Stimulated activated CD4-positive, alpha-beta T cell treated with anti-CD3 and anti-CD28 coated beads, Interleukin-2, amount 100 ng/mL, for 48 hours (primary cell): Measurements from ENCODE around the gene SHROOM3.

Experiments
- DNase-seq, 2 donors: peaks; one replicate each; pipeline ENCODE4 v3.0.0-alpha.2; 2020

SHROOM3 gene

DNA sequence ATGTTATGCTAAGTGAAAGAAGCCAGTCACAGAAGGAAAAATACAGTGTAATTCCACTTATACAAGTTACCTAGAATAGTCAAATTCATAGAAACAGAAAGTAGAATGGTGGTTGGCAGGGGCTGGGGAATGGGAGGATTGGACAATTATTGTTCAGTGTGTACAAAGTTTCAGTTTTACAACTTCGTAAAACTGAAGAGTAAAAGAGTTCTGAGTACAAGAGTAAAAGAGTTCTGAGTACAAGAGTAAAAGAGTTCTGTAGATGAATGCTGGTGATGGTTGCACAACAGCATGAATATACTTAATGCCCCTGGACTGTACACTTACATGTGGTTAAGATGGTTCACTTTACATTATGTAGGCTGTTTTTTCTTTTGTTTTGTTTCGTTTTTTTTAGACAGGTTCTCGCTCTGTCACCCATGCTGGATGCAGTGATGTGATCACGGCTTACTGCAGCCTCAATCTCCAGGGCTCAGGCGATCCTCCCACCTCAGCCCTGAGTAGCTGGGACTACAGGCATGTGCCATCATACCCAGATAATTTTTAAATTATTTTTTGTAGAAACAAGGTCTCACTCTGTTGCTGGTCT lies 232.0 kb downstream of the SHROOM3 start:
- no peak for DNase-seq

- DNase-seq, result no peak
Measured at GRCh38 chr4:76670631-76671030, 235.6 kb downstream of the SHROOM3 start.

DNA sequence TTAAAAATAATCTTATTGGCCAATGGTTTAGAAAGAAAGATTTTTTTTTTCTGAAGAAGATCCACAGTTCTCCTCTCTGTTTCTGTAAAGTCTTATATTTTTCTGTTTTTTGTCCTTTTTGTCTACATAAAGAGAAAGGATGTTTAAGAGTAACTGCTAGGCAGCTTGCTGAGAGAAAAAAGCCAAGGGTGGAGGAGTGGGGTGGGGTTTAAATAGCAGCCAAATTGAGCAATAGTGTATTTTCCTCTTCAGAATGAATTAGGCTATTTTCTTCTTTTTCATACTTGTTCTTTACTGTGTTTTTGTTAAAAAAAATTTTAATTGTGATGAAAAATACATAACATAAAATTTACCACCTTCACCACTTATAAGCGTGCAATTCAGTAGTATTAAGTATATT lies 238.3 kb downstream of the SHROOM3 start:
- DNase-seq, result no peak

DNA sequence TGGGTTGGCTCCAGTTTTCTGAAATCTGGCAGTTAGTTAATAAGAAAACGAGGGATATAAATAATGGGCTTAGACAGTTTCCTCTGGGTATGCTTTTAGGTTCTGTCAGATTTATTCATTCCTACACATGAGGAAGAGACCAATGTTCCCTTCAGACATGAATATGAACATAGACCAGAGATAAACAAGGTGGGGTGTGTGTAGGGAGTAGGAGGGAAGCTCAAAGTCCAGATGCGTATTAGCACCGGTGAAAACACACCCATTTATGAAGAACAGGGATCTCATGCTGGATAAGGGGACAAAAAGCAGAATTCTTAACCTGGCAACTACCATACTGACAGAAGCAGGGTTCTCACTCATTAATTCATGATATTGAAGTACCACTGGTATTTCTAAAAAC lies 240.0 kb downstream of the SHROOM3 start:
- no peak for DNase-seq

GRCh38 chr4:76677571-76678326 lies 242.7 kb downstream of the SHROOM3 start:
- DNase-seq, result no peak

GRCh38 chr4:76679691-76680090 lies 244.7 kb downstream of the SHROOM3 start:
- no peak for DNase-seq

- no peak for DNase-seq
Measured at GRCh38 chr4:76680952-76681351, 245.9 kb downstream of the SHROOM3 start.

DNA sequence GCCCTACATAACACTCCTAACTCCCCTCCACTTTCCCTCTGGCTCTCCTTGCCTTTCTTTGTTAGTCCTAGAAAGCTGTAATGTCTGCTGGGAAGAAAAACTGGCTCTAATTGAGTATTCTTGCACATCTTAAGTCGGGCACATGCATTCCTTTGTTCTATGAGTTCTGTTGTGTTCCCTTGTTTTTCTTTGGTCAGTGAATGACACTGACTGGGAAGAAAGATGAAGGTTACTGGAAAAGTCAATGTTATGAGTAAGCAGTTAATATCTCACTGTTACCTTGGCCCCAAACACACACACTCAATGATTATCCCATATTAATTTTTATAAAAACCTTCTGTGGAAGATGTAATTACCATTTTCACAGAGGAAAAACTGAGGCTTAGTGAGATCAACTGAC lies 247.0 kb downstream of the SHROOM3 start:
- no peak for DNase-seq

DNA sequence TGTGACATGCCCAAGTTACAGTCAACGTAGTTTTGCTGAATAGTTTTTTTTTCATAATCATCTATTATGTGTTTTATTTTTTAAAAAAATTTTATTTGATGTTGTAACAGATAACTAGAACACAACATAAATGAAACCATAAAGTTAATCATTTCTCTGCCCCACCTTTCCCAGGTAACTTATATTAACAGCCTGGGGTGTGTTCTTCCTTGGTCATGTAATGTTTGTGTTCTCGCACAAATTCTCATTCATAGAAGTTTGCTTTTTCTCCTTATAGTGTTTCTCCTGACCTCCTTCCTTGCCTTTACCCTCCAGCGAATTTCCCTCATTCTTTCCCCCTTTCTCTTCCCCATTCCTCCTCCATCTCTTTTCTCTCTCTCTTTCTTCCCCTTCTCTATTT lies 248.1 kb downstream of the SHROOM3 start:
- no peak for DNase-seq

DNA sequence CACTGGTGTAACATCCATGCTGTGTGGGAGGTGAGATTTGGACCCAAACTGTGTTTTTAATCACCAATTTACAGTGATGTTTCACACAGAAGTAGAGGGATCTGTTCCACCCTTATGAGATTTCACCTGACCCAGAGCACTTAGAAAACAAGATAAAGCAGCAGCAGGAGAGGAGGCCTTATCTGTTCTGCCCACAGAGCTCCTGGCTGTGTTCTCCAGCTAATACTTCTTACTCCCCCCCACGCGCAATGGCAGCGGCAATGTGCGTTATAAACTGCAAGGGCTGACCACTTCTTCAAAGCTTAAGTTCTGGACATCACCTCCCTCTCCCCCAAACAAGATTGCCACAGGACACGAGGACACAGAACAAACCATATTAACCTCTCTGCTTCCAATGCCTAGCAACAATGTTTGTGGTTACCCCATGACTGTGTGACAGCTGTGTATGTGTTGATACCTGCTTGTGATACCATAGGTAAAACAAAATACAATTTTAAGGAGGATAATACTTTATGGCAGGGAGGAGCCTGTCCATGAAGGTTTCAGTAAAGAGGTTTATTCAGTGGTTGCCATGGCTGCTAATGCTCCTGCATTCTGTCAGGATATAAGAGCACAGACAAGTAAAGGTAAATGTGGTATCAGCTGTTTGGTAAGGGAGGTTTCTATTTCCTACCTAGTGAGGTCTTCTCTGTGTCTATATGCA lies 252.9 kb downstream of the SHROOM3 start:
- DNase-seq, result no peak

DNA sequence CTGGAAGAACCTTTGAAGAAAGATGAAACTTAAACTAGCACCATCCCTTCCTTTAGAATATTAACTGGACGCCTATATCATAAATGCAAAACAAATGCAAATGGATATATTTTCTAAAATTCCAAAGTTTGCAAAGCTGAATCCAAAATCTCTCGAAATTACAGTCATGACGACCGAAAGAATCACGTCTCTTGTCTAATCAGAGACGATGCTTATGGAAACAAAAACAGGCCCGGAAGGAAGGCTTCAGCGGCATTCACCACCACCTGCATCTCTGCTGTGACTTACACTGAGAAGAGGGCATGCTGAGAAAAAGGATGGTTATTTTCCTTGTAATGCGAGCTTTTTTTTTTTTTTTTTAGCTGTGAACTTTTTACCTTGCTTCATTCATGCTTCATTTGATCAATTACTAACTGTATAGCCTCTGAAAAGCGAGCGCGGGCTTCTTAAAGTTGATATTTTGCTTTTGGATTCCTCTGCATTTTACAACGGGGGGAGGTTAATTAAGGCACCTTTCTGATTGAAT lies 253.7 kb downstream of the SHROOM3 start:
- no peak for DNase-seq

DNA sequence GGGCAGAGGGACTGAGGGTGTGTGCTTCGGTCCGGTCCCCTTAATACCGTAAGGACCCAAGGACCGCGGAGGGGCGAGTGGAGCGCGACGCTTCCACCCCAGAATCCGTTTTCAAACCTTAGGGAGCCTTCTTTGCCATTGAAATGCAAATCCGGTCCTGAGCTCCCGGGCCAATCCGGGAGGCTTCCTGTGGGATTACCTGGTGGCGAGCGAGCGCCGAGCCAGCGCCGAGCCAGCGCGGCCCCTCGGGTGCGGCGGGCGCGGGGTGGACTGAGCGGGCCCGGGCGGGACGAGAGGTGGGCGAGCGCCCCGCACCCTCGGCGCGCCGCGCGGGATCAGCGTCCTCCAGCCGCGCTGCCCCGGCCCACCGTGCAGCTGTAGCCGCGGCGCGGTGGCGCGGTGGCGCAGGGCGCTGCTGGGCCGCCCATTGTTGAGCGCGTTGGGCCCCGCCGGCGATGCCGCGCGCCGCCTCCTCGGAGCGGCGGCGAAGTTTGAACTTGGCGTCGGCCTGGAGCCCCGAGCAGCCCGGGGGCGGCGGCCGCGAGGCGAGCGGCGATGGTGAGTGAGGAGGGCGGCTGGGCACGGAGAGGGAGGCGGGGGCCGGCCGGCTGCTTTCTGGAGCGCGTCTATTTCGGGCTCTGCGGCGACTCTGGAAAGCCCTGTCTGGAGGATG lies 254.3 kb downstream of the SHROOM3 start:
- DNase-seq, result peak; percentile 7 to 16

- no peak for DNase-seq
Measured at GRCh38 chr4:76690011-76690905, 255.2 kb downstream of the SHROOM3 start.

DNA sequence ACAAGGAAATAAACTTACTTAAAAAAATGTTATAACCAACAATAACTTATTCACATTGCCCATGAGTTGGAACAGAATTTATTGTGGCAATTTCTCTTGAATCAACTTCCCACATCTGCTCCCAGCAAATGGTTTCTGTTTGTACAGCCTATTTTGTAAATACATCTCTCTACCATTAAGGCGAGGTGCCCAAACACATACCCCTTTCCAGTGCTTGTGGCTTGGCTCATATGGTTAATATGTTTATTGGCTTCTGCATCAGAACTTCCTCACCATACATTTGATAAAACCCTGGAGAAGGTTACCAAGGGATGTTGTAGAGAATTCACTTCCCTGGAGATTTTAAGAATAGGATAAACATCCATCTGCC lies 255.9 kb downstream of the SHROOM3 start:
- DNase-seq, result no peak

DNA sequence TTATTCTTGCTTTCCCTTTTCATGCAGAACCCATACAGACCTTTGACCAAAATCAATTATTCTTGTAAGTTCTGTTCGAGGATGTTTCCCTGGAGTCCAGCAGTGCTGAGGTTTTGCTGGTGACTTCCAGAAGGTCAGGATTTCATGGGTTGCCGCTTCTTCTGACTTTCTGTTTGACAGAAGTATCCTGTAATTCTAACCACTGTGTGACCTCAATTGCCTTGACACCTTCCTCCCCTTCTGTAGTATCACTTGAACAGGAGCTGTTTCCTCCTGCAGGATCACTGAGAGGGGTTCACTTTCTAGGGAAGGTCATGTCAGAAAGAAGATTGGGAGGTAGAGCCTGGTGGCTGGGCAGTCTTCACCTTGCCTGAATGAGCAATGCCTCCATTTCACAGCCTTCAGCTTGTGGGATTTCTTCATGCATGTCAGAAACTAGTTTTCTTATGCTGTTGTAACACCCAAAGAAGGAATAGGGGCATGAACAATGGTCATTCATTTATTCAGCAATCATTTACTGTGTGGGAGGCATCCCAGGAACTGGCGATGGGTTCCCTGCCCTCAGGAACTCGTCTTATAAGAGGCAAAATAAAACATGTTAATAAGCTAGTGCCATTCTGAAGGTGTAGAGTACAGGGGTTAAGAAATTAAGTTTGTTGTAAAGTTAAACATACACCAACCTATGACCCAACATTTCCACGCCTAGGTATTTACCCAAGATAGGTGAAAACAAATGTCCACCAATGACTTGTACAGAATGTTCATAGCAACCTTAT lies 257.0 kb downstream of the SHROOM3 start:
- no peak for DNase-seq

DNA sequence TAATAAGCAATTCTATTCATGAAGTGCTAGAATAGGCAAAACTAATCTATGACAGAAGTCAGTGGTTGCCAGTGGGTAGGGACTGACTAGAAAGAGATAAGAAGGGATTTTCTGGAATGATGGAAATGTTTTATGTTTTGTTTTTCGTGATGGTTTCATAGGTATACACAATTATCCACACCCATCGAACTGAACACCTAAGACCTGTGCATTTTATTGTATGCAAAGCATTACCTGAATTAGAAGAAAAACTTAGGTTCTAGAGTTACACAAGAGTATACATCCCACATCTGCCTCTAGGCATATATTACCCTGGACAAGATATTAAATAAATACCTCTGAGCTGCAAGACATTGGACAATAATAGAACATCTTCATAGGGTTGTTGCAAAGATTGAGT lies 257.7 kb downstream of the SHROOM3 start:
- no peak for DNase-seq

GRCh38 chr4:76694056-76694455 lies 259.0 kb downstream of the SHROOM3 start:
- DNase-seq, result no peak

GRCh38 chr4:76696109-76696508 lies 261.1 kb downstream of the SHROOM3 start:
- no peak for DNase-seq

DNA sequence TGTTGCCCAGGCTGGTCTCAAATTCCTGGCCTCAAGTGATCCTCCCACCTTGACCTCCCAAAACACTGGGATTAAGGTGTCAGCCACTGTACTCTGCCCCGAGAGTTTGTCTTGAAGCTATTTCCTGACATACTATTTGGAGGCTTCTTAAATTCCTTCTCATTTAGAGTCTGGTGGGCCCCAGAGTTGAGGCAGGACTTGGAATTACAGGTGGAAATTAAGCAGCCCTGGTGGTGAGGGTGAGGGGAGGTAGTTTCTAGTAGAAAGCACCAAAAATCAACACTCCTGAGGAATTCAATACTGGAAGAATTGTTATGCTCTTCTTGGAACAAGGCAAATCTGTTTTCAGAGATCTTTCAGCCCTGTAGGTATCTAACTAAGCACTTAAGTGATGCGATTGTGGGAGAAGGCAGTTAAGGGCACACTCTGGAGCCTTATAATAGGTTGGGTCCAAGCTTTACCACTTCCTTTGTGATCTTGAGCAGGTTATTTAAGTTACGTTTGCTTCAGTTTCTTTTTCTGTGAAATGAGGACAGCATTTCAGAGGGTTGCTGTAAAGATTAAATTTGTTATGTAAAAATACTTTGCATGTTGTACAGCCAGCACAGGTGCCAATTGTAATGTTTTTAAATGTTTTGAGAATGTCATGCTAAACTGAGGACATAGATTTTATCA lies 262.2 kb downstream of the SHROOM3 start:
- DNase-seq, result no peak

- no peak for DNase-seq
Measured at GRCh38 chr4:76698141-76698540, 263.1 kb downstream of the SHROOM3 start.

GRCh38 chr4:76699751-76700310 lies 264.8 kb downstream of the SHROOM3 start:
- DNase-seq, result no peak
